GM21576 (cell line): ENCODE results near the gene NDRG3.
"Not testable (repeated sequence)": the region's sequence is repeated elsewhere in the genome, so short reads cannot be mapped to it uniquely, and the experiment has no call there.

Experiments
- ATAC-seq: cut with Tn5 transposase; IDR thresholded peaks from one replicate; pipeline ENCODE4 v1.9.1; 2021; ENCODE audit warnings: mild to moderate bottlenecking, moderate library complexity; ENCODE audit not compliant: unreplicated experiment

Gene NDRG3

DNA sequence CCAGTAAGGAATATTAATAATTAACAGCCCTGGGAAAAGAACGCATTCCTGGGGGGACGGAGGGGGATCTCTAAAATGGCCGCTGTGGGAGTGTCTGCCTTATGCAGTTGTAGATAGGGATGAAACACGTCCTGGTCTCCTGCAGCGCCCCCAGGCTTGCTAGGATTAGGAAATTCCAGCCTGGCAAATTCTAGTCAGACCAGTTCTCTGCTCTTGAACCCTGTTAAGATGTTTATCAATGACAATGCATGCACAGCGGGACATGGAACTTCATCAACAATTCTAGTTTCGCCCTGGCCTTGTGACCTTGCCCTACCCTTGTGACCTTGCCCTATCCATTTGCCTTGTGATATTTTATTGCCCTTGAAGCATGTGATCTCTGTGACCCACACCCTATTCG lies 50.4 kb downstream of the NDRG3 start:
- ATAC-seq, result not testable (repeated sequence)

DNA sequence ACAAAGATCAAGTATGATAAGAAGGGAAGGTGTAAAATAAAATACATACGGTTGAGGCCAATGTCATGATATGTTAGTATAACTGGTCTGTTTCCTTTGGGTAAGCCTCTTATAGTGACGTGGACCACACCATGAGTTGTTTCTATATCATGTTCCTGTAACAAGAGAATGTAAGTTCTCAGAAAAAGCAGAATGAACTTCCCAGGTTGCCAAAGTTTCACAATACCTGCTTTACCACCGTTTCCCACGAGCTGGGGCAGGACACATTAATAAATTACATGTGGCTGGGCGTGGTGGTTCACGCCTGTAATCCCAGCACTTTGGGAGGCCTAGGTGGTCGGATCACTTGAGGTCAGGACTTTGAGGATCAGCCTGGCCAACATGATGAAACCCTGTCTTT lies 57.3 kb downstream of the NDRG3 start:
- ATAC-seq, result no peak

DNA sequence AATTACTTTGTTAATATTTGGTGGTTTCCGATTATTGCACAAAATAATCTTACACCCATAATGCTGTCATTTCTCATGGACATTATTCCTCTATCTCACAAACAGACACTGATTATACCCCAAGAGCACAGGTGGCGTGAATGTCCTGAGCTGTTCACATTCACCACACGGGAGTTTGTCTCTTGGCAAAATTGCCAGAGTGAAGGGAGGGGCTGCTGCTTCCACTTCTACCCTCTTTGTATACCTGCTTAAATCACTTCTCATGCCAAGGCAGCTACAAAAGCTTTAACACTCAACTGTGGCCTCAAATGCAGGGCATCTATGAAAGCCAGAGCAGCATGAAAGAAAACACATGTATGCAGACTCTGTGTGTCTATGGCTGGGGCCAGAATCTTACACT lies 58.0 kb downstream of the NDRG3 start:
- no peak for ATAC-seq

DNA sequence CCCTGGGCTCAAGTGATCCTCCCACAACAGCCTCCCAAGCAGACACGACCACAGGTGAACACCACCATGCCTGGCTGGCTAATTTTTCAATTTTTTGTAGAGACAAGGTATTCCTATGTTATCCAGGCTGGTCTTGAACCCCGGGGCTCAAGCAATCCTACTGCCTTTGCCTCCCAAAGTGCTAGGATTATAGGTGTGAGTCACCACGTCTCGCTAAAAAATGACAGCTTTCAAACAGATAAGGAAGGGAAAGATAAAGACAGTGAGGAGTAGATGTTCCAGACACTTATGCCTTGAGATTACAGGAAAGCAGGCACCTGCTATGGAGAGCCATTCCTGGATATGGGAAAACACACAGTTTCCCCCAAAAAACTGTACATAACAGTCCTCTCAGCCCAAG lies 58.9 kb downstream of the NDRG3 start:
- ATAC-seq, result no peak

DNA sequence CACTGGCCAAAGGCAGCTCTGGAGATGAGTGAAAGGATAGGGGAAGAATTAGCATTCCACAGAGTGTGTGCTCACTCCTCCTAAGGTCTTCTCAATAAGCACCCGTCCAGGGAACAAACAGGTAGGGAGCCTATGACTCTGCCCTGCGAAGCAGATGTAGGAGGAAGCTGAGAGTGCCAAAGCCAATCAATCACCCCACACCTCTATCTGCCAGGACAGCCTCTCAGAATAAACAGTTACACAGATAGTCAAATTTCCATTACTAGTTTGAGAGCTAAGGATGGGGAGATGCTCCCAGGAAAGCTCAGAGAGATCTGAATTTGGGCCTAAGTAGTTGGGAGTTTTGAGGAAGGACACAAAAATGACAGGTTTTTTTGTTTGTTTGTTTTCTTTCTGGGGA lies 59.4 kb downstream of the NDRG3 start:
- ATAC-seq, result no peak

DNA sequence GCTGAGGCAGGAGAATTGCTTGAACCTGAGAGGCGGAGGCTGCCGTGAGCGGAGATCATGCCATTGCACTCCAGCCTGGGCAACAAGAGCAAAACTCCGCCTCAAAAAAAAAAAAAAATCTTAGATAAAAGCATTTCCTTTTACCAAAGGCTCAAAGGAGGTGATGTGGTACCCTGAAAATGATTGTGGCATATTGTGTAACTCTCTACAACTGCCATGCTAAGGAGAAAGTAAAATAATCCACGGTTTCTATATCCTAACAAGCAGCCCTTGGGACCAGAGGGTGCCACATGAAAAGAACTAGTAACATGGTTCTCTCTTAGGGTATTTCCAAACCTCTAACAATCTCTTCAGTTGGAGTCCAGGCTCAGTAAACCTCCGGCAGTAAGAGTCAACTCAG lies 61.1 kb downstream of the NDRG3 start:
- ATAC-seq, result no peak

DNA sequence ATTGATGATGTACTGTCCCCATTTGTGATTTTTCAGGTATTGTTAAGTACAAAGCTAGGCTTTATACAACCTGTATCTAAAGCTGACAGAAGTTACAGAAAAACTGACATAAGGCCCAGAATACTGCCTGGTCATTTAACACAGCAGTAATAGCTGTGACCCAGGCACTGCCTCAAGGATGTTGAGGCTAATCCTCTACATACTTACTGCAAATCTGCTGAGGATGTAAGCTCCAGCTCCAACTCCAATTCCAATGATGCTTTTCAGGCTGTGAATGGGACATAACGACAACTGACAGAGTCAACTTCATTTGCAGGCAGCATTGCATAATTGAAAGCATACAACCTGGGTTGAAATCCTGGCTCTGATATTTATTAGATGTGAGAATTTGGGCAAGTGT lies 63.6 kb downstream of the NDRG3 start:
- no peak for ATAC-seq

DNA sequence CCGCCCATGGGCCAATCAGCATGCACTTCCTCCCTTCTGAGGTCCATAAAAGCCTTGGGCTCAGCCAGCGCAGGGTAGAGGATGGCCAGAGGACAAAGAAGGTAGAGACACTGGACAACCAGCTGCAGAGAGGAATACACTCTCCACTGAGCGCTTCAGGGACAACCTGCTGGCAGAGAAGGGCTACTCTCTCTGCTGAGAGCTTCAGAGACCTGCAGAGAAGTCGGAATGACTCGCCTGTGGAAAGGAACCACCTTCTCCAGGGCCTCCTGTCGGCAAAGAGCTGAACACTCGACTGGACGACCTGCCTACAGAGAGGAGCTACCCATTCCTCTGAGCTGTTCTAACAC lies 68.5 kb downstream of the NDRG3 start:
- ATAC-seq, result no peak

DNA sequence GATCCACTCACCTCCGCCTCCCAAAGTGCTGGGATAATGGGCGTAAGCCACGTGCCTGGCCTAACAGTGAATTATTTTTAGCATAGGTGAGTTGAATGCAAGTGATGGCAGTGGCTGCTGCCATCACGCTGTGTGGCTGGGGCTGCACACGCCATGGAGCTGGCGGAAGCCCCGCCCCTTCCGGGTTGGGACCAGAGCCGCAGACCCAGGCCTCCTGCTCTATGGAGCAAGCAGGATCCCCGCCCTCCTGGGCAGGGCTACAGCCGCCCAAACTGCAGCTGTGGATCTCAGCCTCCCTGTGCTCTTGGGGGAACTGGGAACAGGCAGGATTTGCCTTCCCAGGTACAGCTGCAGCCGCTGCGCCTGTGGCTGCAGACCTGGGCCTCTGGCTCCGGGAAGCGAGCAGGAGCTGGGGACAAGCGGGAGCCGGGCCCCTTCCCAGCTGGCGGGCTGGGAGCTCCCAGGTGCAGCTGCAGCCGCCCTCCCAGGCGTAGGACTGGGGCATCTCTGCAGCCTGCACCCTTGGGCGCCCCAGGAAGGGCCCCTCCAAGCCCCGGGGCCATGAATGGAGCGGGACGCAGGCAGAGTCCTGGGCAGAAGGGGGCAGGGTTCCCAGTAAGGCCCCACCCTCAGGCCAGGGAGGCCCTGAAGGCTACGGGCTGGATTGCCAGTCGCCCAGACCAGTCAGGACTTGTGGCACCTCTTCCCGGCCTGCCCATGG lies 69.0 kb downstream of the NDRG3 start:
- no peak for ATAC-seq

DNA sequence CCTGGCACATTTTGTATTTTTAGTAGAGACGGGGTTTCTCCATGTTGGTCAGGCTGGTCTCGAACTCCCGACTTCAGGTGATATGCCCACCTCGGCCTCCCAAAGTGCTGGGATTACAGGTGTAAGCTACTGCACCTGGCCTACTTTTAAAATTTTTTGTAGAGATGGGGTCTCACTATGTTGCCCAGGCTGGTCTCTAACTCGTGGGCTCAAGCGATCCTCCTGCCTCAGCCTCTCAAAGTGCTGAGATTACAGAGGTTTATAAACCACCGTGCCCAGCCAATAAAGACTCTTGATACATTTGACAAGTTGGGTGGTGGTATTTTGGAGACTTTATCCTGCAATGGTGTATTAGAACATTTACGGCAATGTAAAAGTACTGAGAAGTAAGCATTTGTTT lies 70.3 kb downstream of the NDRG3 start:
- ATAC-seq, result not testable (repeated sequence)

DNA sequence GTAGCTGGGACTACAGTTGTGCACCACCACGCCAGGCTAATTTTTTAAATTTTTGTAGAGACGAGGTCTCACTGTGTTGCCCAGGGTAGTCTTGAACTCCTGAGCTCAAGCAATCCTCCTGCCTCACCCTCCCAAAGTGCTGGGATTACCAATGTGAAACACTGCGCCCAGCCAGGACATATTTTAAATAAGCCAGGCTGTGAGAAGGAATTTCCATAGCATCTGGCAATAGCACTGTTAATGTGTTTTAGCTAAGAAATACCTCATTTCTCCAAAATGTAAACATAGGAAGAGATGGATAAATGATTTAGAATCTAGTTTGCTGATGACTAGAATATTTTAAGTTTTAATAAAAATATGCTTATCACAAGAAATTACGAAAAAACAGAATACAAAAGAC lies 72.9 kb downstream of the NDRG3 start:
- ATAC-seq, result no peak

DNA sequence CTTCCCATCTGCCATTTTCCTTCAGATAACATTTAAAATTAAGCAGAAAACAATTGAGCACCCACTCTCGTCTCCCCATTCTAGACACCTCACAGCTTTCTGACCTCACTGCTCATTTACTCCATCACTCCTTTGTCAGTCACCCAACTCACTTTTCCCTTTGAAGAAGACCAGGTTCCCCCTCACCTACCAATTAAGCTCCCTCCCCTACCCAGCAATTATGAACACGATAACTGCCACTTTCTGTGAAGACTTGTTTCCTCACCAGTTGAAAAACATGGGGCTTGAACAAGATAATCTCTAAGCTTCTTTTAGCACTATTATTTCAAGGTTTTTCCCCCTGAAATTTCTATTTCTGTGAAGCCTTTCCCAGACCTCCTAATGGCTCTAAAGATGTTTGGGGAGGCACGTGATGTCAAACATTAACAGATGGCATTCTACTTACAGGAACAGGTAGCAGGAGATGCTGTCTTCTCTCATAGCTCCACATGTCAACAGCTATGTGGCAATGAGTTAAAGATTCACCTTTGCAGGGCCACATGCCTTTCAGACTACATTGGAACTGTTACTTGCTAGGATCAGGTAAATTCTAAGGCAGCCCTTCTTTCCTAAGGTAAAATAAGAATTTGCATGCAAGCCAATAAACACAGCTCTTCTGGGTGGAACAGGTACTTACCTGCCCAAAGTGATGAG lies 75.1 kb downstream of the NDRG3 start:
- no peak for ATAC-seq

DNA sequence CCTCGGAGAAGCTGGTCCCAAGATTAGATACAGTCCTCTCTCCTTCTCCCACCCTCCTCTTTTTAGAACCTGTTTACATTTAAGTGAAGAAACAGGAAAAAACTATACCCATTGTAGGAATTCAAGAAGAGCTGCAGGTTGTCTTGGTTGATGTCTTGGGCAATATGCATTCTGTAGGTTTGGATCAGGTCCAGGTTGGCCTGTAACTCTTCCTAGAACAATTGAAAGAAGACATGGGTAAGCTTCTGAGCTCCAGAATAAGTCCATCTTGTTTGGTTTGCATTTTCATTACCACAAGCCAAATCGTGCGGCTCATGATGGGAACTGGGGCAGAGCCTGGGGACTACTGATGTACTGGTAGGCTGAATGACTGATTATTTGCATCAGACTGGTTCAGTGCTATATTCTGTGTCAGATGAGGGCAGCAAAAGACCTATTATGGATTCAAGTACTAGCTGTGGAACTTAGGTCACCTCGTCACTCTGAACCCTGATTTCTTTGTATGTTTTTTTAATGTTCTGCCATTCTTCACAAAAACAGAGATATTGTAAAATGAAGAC lies 79.6 kb downstream of the NDRG3 start:
- ATAC-seq, result no peak

DNA sequence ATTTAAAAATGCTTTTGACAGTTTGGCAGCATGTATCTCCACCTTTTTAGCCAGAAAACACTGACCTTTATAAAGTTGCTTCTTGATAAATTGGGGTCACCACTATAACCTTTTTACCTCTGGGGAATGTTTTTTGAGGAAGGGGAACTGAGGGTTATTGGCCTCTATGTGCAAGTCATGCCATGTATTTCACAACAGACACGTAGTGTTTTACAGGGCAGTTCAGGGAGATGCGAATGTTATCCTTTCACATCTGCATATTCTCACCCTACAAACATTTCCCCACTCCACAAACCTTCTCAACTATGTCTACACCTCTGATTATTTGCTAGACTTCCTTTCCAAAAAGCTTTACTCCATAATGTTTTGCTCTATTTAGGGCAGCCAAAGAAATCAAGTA lies 82.9 kb downstream of the NDRG3 start:
- no peak for ATAC-seq

DNA sequence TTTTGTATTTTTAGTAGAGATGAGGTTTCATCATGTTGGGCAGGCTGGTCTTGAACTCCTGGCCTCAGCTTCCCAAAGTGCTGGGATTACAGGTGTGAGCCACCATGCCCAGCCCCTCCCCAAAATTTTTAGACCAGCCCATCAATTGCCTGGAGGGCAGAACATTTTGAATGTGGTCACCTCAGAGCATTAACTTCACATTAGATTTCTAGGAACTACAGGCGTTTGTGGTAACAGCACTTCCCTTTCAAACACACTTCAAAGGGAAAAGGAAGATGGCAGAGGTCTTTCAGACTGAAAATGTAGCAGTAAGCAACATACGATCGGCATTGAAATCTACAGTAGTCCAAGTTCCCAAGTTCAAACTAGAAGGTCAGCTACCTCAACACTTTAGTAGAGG lies 87.6 kb downstream of the NDRG3 start:
- no peak for ATAC-seq

DNA sequence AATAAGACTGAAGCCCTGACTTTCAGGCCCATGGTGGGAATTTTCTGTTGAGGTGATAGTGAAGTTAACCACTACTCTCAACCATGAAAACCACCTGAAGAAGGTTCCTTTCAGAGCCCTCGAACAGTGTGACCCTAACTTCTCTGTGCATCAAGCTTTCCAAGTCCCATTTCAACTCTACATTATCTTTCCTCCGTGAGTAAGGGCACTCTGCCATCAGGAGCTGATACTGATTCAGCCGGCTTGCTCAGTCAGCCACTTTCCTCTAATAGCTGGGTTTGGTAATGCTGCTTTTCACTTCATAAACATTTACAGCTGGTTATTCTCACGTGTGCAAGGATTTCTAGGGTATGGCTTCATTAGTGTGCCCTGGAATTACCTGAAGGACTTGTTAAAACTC lies 89.2 kb downstream of the NDRG3 start:
- ATAC-seq, result no peak

DNA sequence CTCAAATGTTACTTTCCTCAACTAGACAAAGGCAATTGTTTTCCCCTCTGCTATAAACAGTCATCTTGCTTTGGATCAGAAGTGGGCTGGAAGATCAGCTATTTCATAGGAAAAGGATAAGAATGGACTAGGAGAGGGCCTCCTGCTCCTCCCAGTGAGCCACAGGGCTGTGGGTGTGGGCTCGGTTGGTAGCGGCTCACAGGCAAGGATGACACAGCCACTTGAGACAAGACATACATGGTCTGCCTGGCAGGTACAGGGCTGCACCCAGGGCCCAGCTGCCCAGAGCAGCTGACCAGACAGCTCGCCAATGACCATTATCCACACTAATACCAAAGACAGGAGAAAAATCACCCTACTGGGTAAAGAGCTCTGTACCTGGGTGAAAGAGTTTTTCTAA lies 90.9 kb downstream of the NDRG3 start:
- ATAC-seq, result no peak

DNA sequence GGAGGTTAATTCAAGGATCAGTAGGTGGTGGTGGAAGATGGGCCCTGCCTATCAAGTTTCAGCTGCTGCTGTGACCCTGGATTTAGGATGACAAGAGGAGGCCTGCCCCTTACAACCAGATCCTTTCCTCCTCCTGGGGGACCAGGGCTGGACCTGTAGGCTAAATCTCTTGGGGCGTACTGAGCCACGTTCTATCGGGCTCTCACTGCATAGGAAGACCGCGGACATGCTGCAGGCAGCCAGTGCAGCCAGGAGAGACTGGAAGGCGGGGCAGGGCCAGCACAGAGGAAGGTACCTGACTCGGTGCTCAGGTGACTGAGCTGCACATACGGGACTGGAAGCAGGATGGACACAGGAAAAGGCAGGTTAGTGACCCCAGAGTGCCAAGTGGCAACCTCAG lies 91.4 kb downstream of the NDRG3 start:
- no peak for ATAC-seq

DNA sequence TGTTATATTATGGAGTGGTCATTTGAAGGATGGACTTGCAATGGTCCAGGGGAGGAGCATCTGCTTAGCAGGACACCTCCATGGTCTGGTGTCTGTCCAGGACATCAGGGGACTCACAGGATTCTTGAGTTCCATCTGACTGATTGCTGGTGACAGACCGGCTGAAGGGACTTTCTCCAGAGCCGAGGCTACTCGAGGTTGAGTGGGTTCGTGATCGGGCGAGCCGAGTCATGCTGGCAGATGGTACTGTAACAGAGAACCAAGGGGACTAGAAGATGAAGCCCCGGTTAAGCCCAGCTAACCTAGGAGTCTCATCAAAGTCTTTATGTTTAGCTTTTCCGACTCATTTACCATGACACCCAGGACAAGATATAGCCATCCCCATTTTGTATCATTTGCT lies 92.4 kb downstream of the NDRG3 start:
- no peak for ATAC-seq

DNA sequence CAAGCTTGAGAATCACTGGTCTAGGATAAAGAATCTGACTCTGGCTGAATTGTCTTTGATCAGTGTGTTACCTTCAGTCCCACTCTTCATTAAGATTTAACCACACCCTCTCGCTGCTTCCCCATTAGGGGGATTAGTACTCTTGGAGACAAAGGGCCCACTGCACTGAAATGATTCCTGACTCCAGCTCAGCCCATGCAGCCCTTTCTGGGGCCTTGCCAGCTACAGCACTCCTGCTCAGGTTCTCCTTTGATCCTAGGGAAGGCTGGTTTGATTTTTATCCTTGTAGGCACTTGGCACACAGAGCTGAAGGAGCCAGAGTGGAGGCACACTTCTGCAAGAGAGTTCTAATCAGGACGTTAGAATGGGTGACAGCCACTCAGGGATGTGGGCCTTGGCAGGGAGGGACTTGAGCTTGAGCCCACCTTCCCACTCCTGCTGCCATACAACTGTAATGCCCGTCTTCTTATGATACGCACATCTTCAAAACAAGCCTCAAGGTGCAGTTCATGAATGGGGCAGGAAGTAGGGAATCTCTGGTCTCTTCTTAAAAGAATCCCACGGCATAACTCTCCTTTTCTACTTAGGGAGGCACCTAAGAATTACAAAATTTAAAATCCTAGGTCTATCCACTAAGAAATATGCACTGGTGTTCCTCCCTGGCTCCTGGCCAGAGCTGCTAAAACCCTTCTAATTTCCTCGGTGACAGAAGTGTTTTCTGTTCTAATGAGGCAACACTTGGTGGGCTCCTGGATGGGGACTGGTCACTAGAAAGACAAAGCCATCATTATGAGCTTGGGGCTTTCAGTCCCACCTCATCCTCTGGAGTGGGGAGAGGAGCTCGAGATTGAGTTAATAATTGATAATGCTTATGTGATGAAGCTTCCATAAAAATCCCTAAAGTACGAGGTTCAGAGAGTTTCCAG lies 98.4 kb downstream of the NDRG3 start:
- ATAC-seq, result no peak

DNA sequence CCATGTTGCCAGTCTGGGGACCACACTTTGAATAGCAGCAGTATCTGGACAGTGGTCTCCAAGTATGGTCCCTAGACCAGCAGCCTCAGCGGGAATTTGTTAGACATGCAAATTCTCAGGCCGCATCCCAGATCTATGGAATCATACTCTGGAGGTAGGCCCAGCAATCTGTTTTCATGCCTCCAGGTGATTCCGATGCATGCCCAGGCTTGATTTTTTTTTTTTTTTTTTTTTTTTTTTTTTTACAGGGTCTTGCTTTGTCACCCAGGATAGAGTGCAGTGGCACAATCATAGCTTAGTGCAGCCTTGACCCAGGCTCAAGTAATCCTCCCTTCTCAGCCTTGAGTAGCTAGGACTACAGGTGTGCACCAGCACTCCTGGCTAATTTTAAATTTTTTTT lies 99.2 kb downstream of the NDRG3 start:
- no peak for ATAC-seq

DNA sequence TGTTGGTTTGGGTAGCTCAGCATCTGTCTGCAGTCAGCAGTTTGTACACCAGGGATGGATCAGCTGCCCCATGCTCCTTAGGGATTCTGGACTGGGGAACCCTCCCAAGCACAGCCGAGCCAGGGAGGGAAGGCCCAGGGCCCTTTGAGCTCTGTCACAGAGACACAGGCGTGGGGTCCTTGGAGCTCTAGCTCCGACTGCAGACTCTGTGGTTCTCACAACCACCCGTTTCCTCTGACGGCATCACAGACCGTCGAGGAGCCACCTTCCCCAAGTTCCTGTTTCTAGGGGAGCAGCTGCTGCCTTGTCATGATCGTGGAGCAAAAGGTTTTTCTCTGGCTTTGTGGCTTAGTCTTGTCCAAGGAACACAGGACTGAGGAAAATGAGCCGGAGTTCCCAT lies 99.9 kb downstream of the NDRG3 start, which contains the start of gene SLA2:
Gene SLA2, minus strand, starts transcription at position 199 of the 400 bp plus-strand sequence. CDS start 4,861 bp downstream, outside the sequence.
- no peak for ATAC-seq
